Adrenal gland (tissue), 5 donors: ENCODE results near the gene PIGN.

Source experiments
- CTCF ChIP-seq, 6 experiments: fragments of 450-650 bp in 4 of 6; fragments of 200-600 bp in 2 of 6; sonication (generic) in 1 of 6; IDR thresholded peaks; 1 replicate in 5 of 6; 2 replicates in 1 of 6; pipeline versions ENCODE4 v1.5.1 to v1.8.0; 2016 to 2021; ENCODE audit warnings: antibody characterized with exemption in 6 of 6, mild to moderate bottlenecking in 2 of 6, moderate library complexity in 1 of 6
- POLR2A ChIP-seq, 2 donors: fragments of 450-650 bp; IDR thresholded peaks; one replicate each; pipeline ENCODE4 v1.6.1; 2017; ENCODE audit warnings: antibody characterized with exemption in 2 of 2, mild to moderate bottlenecking in 2 of 2, moderate library complexity in 1 of 2
- donor health status: DM: no; HTN: no; CAD: no.

- TF ChIP-seq POLR2A (IDR thresholded peaks at IDR 0.05) (no peak), CTCF (IDR thresholded peaks at IDR 0.05) (no peak)
These were observed 23.3 kb upstream of the PIGN start for GRCh38 chr18:62210138-62210537.
